Right lobe of liver (tissue), 6 donors: Measurements from ENCODE around the gene TTC6. TPM values are rescaled to one million over a fixed set of nuclear protein-coding genes. Genes with fewer than 3 reads are reported as not detected.
A peak's percentile ranks its signal among the peaks of the same experiment; 100 is the strongest.

ENCODE experiments used
- ATAC-seq, 4 donors: fragments of 200-7000 bp; cut with Tn5 transposase; one replicate each; pipeline ENCODE4 v1.9.1; 2020; ENCODE audit warnings: mild to moderate bottlenecking in 4 of 4, moderate library complexity in 4 of 4
- DNase-seq, 3 donors: peaks; one replicate each; pipeline ENCODE4 v3.0.0-alpha.2; 2020
- H3K27ac ChIP-seq, 3 donors: fragments of 200-600 bp; one replicate each; pipeline ENCODE4 v1.8.0; 2022
- H3K27me3 ChIP-seq, 2 donors: fragments of 200-600 bp; one replicate each; pipeline ENCODE4 v1.8.0; 2022
- H3K36me3 ChIP-seq, 4 donors: fragments of 200-600 bp; sonication (generic) in 1 of 4; one replicate each; pipeline versions ENCODE4 v1.5.1 to v1.8.0; 2017 to 2022; ENCODE audit warnings: control low read depth in 1 of 4
- H3K4me1 ChIP-seq, 4 donors: fragments of 200-600 bp; sonication (generic) in 1 of 4; one replicate each; pipeline versions ENCODE4 v1.5.1 to v1.8.0; 2017 to 2022; ENCODE audit warnings: control low read depth in 1 of 4
- H3K4me3 ChIP-seq, 3 donors: fragments of 200-600 bp; one replicate each; pipeline ENCODE4 v1.8.0; 2022
- H3K9me3 ChIP-seq, 4 donors: fragments of 200-600 bp; sonication (generic) in 1 of 4; one replicate each; pipeline versions ENCODE4 v1.5.1 to v1.8.0; 2017 to 2022; ENCODE audit warnings: control low read depth in 1 of 4
- CTCF ChIP-seq, 4 donors: fragments of 200-600 bp in 3 of 4; fragments of 450-650 bp in 1 of 4; IDR thresholded peaks; one replicate each; pipeline versions ENCODE4 v1.5.1 to v1.8.0; 2016 to 2022; ENCODE audit warnings: antibody characterized with exemption in 4 of 4, mild to moderate bottlenecking in 2 of 4
- POLR2A ChIP-seq: fragments of 450-650 bp; IDR thresholded peaks from one replicate; pipeline ENCODE4 v1.6.1; 2017; ENCODE audit warnings: antibody characterized with exemption, mild to moderate bottlenecking
- WGBS: methylation state at CpG from one replicate; pipeline ENCODE4 v1.1.6; 2018; ENCODE audit warnings: low coverage, low lambda C conversion rate; ENCODE audit not compliant: insufficient coverage; ENCODE audit errors: missing lambda C conversion rate; 5-methylcytosine and 5-hydroxymethylcytosine counted together
- intact Hi-C, 2 donors: fragments of 100-400 bp; cut with DNase I; formaldehyde crosslinking; loops; one replicate each; pipeline versions ENCODE4 v1.11.2 to v1.14.1; 2022
- long read RNA-seq: library from polyadenylated mRNA; unstranded; transcript quantifications from one replicate; pipeline ENCODE4 v2.0.0, GENCODE V29; 2019
- total RNA-seq, 6 experiments: library from RNA; depleted of rRNA in 2 of 6; stranded (reverse); fragments of >200 nt in 2 of 6; fragmentation: NEBNext Ultra II Directional in 3 of 6; extraction: Animal tissue kit (Norgen Biotek cat#: 25700) in 3 of 6; gene quantifications; one replicate each; pipeline versions ENCODE4 v1.1.0 to v1.2.4, GENCODE V29; 2016 to 2023
- donor health status: DM: no; HTN: yes; CAD: no.
- donor health status: DM: no; HTN: no; CAD: no.
- donor health status: DM: no; HTN: no; CAD: no.
- donor health status: DM: no; HTN: yes; CAD: no.
- donor health status: DM: no; HTN: yes; CAD: no.

TTC6 gene
- 10 to 100 TPM in 1 of 6 experiments, 1 to 10 TPM in 5; 3.7 to 10.4 (median 4.6) TPM for total RNA-seq
- long read RNA-seq, partial matches to known transcripts = 0 of 2 reads
- long read RNA-seq, other reads (novel, unspliced or antisense) = 1 of 2 reads

- Histone ChIP-seq H3K27me3 (no peaks in the 10 kb centered on the region), H3K9me3 (no peaks in the 10 kb centered on the region), H3K27ac (peak within 1 kb of the TSS; percentile 88 to 97 (median 93)), H3K4me1 (peaks cover 0 to 7% (median 3%) of the 10 kb centered on the region in 4 donors), H3K36me3 (no peaks in the 10 kb centered on the region), H3K4me3 (peak within 1 kb of the TSS; percentile 59 to 85 (median 65))
- DNase-seq (peak; percentile 76 to 88 (median 87)), ATAC-seq (peak; percentile 24 to 56 (median 46))
- WGBS = 0% methylated on average over 12 of the region's 92 CpGs
- peak; percentile 60 for TF ChIP-seq POLR2A
- TF ChIP-seq CTCF (IDR thresholded peaks at IDR 0.05) = no peak
- intact Hi-C loops = loop anchor here in 1 of 2 donors (5.0 kb wide), 1 partner anchor 348 kb away; no protein-coding TSS in a partner anchor
These were observed at the start of gene TTC6, which contains the start of gene FOXA1 for GRCh38 chr14:37594971-37595808. TSS of gene TTC6 (plus strand) at chr14:37595629. CDS start at chr14:37622065, 26,436 bp downstream. TSS of gene FOXA1 (minus strand) at chr14:37595249. CDS start at chr14:37594972, 277 bp downstream.

- no peaks in the 10 kb centered on the region for H3K27me3 ChIP-seq
- no peaks in the 10 kb centered on the region for H3K9me3 ChIP-seq
- ATAC-seq = peak; percentile 91 to 98 (median 94)
- TF ChIP-seq POLR2A = no peak
- WGBS = 18% methylated on average over 5 of the region's 6 CpGs
- peak overlapping the region in 2 of 3 donors; percentile 30 to 31 for H3K4me3 ChIP-seq
- peaks cover 0 to 16% (median 2%) of the 10 kb centered on the region in 4 donors for H3K4me1 ChIP-seq
- no peak for DNase-seq
- H3K27ac ChIP-seq = peak overlapping the region; percentile 26 to 61 (median 41)
- H3K36me3 ChIP-seq = no peaks in the 10 kb centered on the region
- intact Hi-C loops = no loop called here
These were observed 48.6 kb upstream of the TTC6 start for GRCh38 chr14:37546621-37547447.

- H3K27me3 ChIP-seq = no peaks in the 10 kb centered on the region
- no peaks in the 10 kb centered on the region for H3K36me3 ChIP-seq
- H3K27ac ChIP-seq = no peak overlapping the region
- no peaks in the 10 kb centered on the region for H3K9me3 ChIP-seq
- ATAC-seq (no peak), DNase-seq (no peak)
- H3K4me1 ChIP-seq = peaks cover 0 to 12% (median 4%) of the 10 kb centered on the region in 4 donors
- H3K4me3 ChIP-seq = no peak overlapping the region
- WGBS = 52% methylated on average over 5 of the region's 5 CpGs
- intact Hi-C loops = no loop called here
- no peak for TF ChIP-seq POLR2A
- TF ChIP-seq CTCF (IDR thresholded peaks at IDR 0.05) = no peak
These were observed 44.9 kb upstream of the TTC6 start for GRCh38 chr14:37550511-37550910.

- TF ChIP-seq CTCF (IDR thresholded peaks at IDR 0.05) (no peak), POLR2A (no peak)
- H3K4me1 ChIP-seq = peaks cover 0 to 12% (median 4%) of the 10 kb centered on the region in 4 donors
- no peak overlapping the region for H3K4me3 ChIP-seq
- ATAC-seq (no peak), DNase-seq (no peak)
- H3K27me3 ChIP-seq = no peaks in the 10 kb centered on the region
- intact Hi-C loops = no loop called here
- 92% methylated on average over 1 of the region's 1 CpG for WGBS
- no peaks in the 10 kb centered on the region for H3K36me3 ChIP-seq
- H3K9me3 ChIP-seq = no peaks in the 10 kb centered on the region
- no peak overlapping the region for H3K27ac ChIP-seq
These were observed 44.3 kb upstream of the TTC6 start for GRCh38 chr14:37551119-37551518.
